ENCODE data around the gene C17orf67.
"Not testable (repeated sequence)": the region's sequence is repeated elsewhere in the genome, so short reads cannot be mapped to it uniquely, and the experiment has no call there.

Gene C17orf67

GRCh38 chr17:56770427-56770826 lies 63.3 kb downstream of the C17orf67 start:
- no peak for FAIRE-seq

DNA sequence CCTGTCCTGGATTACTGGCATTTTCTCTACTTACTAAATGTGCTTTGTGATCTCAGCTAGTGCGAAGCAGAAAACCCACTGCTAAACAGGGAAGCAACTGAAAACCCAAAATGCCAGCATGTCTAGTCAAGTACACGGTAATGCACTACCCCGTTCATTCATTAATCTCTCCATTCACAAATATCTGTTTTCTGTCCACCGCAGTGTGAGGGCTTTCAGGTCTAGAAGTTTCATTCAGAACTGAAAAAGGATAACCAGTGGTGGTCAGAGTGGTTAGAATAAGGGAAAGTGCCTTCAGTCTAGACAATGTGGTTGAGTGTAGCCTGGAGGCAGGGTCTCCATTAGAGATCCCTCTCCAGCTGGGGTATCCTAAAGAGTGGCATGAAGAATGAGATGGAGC lies 68.3 kb downstream of the C17orf67 start:
- no peak for FAIRE-seq

DNA sequence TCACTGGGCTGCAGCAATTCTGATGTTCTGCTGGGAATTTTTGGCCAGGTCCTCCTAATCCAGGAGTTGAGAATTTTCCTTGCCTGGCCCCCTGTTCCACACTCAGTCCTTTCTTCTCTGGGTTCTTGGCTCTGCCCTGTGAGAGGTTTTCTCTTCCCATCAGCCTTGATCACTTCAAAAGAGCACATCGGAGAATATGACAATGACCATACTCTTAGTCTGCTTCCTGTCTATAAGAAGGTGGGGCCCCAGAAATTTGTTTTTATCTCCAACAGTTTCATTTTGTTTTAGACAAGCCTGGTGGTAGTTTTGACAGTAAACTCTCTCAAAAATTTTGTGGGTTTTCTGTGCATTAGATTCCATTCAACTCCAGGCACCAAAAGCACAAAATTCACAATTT lies 70.7 kb downstream of the C17orf67 start:
- no peak for FAIRE-seq

DNA sequence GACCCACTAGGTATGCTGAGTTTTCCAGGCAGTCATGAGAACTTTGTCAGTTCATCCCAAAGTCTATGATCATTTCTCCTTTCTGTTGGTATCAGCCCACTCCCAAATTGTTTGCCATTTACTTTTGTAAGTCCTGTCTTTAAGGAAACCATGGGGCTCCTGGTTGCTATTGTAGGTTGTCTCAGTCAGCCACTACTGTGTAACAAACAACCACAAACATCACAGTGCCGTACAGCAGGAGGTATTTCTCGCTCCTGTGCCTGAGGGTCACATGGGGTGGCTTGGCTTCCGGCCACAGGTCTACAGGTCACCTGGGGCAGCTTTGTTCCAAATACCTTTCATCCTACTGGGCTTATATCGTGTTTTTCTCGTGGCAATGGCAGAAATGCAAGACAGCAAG lies 71.6 kb downstream of the C17orf67 start:
- no peak for FAIRE-seq

DNA sequence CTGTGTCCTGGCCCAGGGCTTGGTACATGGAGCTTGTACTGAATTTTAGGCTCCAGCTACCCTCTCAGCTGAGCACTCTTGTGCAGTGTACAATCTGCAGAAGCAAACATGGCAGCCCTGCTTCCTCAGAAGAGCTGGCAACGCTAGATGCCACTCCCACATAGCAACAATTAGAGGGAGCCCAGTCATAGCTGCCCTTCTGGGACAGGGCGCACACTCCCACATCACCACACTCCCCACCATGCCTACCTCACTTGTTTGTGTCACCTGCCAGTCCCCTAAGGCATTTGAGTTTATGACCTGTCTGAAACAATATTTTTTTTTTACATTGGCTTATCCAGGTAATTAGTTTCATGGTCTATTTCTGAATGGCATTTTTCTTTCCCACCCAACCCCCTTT lies 72.3 kb downstream of the C17orf67 start:
- no peak for FAIRE-seq

DNA sequence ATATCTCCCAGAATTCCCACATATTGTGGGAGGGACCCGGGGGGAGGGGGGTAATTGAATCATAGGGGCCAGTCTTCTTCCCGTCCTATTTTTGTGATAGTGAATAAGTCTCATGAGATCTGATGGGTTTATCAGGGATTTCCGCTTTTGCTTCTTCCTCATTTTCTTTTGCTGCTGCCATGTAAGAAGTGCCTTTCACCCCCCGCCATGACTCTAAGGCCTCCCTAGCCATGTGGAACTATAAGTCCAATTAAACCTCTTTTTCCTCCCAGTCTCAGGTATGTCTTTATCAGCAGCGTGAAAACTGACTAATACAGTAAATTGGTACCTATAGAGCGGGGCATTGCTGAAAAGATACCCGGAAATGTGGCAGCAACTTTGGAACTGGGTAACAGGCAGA lies 76.1 kb downstream of the C17orf67 start:
- not testable (repeated sequence) for FAIRE-seq

DNA sequence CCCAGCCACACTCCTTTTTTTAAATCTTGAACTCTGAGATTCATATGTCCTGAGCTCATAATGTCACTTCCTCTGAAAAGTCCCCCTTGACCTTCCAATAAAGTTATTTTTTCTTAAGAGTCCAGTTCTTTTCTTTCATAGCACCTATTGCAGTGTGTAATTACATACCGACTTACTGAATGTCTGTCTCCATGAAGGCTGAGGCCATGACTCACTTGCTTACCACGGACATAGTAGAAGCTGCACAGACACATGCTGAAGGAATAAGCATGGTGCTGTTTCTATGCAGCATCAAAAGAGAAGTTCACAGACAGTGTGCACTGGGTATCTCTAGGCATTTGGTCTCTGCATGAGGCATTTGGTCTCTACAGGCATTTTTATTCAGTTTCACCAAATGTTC lies 77.2 kb downstream of the C17orf67 start:
- no peak for FAIRE-seq

- no peak for FAIRE-seq
Observed at GRCh38 chr17:56755310-56755709, 78.4 kb downstream of the C17orf67 start.

GRCh38 chr17:56754523-56755208 lies 79.1 kb downstream of the C17orf67 start:
- no peak for FAIRE-seq

GRCh38 chr17:56752263-56752836 lies 81.4 kb downstream of the C17orf67 start:
- no peak for FAIRE-seq

DNA sequence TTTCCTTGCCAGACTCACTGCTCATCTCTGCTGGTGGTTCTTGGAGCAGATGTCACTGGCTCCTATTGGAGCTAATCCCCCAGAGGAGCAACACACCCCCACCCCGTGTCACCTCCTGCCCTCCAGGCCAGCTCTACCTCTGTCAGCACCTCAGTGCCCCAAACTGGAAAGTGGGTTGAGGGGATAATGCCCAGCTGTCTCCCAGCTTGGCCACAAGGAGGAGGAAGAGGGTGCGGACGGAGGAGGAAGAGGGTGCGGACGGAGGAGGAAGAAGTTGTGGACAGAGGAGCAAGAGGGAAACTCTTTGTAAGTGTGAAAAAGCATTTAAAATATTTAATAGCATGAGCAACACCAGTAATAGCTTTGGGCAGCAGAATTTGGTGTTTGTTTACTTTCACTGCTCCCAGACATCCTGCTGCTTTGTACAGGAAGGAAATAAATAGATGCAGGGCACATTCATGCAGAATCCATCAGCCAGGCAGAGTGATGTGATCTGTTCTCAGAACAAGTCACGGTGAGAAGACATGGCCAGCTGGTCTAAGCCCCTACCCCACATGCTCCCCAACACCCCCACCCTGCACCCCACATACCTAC lies 82.5 kb downstream of the C17orf67 start:
- FAIRE-seq = no peak

GRCh38 chr17:56744721-56745120 lies 89.0 kb downstream of the C17orf67 start:
- FAIRE-seq = no peak

DNA sequence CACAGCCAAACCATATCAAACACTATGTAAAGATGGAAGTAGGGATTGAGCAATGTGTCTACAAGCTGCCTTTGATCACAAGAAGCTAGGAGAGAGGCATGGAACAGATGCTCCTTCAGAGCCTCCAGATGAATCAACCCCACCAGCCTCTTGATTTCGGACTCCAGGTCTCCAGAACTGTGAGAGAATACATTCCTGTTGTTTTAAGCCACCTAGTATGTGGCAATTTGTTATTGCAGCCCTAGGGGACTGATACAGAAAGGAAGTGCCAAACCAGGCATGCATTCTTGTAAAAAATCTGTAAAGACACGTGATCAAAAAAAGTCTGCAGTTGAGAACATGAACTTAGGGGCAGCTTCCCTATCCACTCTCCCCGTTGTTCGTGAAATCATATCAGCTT lies 91.1 kb downstream of the C17orf67 start:
- FAIRE-seq = no peak
